ENCODE results near the gene RIPOR2. TPM values are rescaled to one million over a fixed set of nuclear protein-coding genes. Genes with fewer than 3 reads are reported as not detected.

RIPOR2 gene
- total and polyA plus RNA-seq, 2 experiments from 2014 or later, result 9.5 to 22.5 TPM

DNA sequence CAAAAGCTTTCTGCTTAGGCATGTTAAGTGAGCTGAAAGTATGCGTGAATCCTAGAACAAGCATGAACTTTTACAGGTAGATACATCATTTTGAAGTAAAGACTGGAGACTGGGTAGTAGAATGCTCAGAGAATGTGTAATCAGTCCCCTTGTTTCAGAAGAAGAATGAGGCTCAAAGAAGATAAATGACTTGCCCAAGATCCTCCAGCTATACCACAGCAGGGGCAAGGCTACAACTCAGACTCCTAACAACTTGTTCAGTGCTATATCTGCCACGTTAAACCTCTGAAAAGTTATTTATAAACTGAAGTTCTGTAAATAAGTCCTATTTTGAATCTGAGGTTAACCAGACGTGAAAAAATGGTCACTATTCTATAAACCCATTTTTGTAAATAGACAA lies 2.9 kb downstream of the RIPOR2 start (continued):
- TF ChIP-seq, protein P1, sequence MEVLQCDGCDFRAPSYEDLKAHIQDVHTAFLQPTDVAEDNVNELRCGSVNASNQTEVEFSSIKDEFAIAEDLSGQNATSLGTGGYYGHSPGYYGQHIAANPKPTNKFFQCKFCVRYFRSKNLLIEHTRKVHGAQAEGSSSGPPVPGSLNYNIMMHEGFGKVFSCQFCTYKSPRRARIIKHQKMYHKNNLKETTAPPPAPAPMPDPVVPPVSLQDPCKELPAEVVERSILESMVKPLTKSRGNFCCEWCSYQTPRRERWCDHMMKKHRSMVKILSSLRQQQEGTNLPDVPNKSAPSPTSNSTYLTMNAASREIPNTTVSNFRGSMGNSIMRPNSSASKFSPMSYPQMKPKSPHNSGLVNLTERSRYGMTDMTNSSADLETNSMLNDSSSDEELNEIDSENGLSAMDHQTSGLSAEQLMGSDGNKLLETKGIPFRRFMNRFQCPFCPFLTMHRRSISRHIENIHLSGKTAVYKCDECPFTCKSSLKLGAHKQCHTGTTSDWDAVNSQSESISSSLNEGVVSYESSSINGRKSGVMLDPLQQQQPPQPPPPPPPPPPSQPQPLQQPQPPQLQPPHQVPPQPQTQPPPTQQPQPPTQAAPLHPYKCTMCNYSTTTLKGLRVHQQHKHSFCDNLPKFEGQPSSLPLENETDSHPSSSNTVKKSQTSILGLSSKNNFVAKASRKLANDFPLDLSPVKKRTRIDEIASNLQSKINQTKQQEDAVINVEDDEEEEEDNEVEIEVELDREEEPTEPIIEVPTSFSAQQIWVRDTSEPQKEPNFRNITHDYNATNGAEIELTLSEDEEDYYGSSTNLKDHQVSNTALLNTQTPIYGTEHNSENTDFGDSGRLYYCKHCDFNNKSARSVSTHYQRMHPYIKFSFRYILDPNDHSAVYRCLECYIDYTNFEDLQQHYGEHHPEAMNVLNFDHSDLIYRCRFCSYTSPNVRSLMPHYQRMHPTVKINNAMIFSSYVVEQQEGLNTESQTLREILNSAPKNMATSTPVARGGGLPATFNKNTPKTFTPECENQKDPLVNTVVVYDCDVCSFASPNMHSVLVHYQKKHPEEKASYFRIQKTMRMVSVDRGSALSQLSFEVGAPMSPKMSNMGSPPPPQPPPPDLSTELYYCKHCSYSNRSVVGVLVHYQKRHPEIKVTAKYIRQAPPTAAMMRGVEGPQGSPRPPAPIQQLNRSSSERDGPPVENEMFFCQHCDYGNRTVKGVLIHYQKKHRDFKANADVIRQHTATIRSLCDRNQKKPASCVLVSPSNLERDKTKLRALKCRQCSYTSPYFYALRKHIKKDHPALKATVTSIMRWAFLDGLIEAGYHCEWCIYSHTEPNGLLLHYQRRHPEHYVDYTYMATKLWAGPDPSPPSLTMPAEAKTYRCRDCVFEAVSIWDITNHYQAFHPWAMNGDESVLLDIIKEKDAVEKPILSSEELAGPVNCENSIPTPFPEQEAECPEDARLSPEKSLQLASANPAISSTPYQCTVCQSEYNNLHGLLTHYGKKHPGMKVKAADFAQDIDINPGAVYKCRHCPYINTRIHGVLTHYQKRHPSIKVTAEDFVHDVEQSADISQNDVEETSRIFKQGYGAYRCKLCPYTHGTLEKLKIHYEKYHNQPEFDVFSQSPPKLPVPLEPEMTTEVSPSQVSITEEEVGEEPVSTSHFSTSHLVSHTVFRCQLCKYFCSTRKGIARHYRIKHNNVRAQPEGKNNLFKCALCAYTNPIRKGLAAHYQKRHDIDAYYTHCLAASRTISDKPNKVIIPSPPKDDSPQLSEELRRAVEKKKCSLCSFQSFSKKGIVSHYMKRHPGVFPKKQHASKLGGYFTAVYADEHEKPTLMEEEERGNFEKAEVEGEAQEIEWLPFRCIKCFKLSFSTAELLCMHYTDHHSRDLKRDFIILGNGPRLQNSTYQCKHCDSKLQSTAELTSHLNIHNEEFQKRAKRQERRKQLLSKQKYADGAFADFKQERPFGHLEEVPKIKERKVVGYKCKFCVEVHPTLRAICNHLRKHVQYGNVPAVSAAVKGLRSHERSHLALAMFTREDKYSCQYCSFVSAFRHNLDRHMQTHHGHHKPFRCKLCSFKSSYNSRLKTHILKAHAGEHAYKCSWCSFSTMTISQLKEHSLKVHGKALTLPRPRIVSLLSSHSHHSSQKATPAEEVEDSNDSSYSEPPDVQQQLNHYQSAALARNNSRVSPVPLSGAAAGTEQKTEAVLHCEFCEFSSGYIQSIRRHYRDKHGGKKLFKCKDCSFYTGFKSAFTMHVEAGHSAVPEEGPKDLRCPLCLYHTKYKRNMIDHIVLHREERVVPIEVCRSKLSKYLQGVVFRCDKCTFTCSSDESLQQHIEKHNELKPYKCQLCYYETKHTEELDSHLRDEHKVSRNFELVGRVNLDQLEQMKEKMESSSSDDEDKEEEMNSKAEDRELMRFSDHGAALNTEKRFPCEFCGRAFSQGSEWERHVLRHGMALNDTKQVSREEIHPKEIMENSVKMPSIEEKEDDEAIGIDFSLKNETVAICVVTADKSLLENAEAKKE (CRISPR knock-in tag; IDR thresholded peaks at IDR 0.05), result no peak
- TF ChIP-seq ZNF114 (CRISPR knock-in tag; IDR thresholded peaks at IDR 0.05), result no peak
- no peak for TF ChIP-seq JUNB (IDR thresholded peaks at IDR 0.05; ENCODE audit: unreplicated experiment)

DNA sequence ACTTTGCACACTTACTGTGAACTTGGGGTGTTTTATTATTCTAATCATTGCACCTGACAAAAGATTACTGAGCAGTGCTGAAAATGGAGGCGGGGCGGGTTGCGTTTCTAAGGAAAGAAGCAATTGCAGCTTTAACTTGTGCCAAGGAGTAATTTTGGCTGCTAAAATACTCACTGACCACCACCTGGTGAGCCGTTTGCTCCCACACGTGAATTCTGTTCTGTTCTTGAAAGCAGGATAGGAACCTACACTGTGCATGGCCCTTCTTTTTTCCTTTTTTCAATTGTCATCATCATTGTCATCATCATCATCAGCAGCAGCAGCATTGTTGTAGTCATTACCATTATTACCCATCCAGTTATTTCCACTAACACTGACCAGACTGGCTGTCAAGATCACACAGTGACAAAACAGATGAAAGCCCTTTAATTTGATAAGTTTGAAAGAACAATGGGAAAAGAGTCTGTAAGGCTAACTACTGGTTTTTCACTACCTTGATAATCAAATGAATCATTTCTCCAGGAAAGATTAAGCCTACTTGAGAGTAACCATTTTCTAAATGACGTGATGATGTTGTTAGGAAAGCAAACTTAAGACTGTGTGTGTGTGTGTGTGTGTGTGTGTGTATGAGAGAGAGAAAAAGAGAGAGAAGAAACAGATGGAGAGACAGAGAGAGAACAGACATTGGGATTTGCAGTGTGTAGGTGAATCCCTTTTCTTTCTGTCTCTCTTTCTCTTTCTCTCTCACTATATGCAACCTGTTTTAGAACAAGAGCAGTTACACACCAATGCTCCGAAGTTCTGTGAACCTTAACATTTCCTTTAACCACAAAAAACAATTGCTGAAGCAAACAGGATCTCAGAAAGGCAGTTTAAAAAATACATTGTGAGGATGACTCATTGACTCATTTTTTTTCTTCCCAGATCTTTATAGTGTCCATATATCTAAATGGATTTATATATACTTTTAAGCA lies 3.8 kb downstream of the RIPOR2 start:
- Mint-ChIP-seq H3K9me3 (peaks cover 4% of the 10 kb centered on the region; the same call in 2 of the 3 replicates), H3K4me3 (peak overlapping the region; percentile 30; the same call in 1 of the 3 replicates), H3K4me1 (peaks cover 72% of the 10 kb centered on the region), H3K27ac (peak overlapping the region; percentile 57), H3K36me3 (ENCODE audit: low read depth) (peaks cover 5% of the 10 kb centered on the region), H3K27me3 (ENCODE audit: insufficient read depth, low read depth, poor library complexity) (no peaks in the 10 kb centered on the region)
- H3K9me2 ChIP-seq (ENCODE audit: insufficient read depth), result 0 out of 2 replicates have a peak, but pooled peaks cover 6% of the 10 kb centered on the region
- no peak for ATAC-seq
- H3K79me2 ChIP-seq (replicated peaks; ENCODE audit: insufficient read depth), result peaks cover 42% of the 10 kb centered on the region
- H3F3A ChIP-seq (replicated peaks; ENCODE audit: low read depth), result no peaks in the 10 kb centered on the region
- H3K4me1 ChIP-seq (ENCODE audit: insufficient read depth), result peaks cover 58% of the 10 kb centered on the region
- H3K27ac ChIP-seq (ENCODE audit: low read depth), result peak overlapping the region; percentile 18
- H3K4me3 ChIP-seq, result no peak overlapping the region; the same call in 1 of the 2 replicates
- no peaks in the 10 kb centered on the region for H3K36me3 ChIP-seq (ENCODE audit: insufficient read depth)
- DNase-seq (ENCODE audit: low spot score), result no peak
- H4K20me1 ChIP-seq (replicated peaks; ENCODE audit: insufficient read depth), result no peaks in the 10 kb centered on the region
- H3K4me2 ChIP-seq, result peak overlapping the region; percentile 46
- H2AFZ ChIP-seq, result no peak overlapping the region
- H3K27me3 ChIP-seq (ENCODE audit: insufficient read depth), result no peaks in the 10 kb centered on the region
- no peak for TF ChIP-seq EZH2phosphoT487 (IDR thresholded peaks at IDR 0.05; ENCODE audit: unreplicated experiment)
- TF ChIP-seq, protein P1 (CRISPR knock-in tag; IDR thresholded peaks at IDR 0.05), result no peak
- TF ChIP-seq, protein P2, sequence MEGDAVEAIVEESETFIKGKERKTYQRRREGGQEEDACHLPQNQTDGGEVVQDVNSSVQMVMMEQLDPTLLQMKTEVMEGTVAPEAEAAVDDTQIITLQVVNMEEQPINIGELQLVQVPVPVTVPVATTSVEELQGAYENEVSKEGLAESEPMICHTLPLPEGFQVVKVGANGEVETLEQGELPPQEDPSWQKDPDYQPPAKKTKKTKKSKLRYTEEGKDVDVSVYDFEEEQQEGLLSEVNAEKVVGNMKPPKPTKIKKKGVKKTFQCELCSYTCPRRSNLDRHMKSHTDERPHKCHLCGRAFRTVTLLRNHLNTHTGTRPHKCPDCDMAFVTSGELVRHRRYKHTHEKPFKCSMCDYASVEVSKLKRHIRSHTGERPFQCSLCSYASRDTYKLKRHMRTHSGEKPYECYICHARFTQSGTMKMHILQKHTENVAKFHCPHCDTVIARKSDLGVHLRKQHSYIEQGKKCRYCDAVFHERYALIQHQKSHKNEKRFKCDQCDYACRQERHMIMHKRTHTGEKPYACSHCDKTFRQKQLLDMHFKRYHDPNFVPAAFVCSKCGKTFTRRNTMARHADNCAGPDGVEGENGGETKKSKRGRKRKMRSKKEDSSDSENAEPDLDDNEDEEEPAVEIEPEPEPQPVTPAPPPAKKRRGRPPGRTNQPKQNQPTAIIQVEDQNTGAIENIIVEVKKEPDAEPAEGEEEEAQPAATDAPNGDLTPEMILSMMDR (conservative IDR thresholded peaks at IDR 0.05; ENCODE audit: low read depth in 2 of 2), result no peak

Data from GM23338 (cell line).